Prostate gland (tissue), 2 donors: ENCODE results near the gene TNFAIP1.

Experiments used
- POLR2A ChIP-seq: fragments of 450-650 bp; IDR thresholded peaks from one replicate; pipeline ENCODE4 v1.6.1; 2016; ENCODE audit warnings: antibody characterized with exemption, mild to moderate bottlenecking
- POLR2AphosphoS5 ChIP-seq: sonication (generic); formaldehyde crosslinking; IDR thresholded peaks from one replicate; pipeline ENCODE4 v1.6.1; 2017; ENCODE audit warnings: antibody characterized with exemption
- TF ChIP-seq, protein P1 (sequence below), 4 experiments: fragments of 200-600 bp in 2 of 4; fragments of 450-650 bp in 2 of 4; sonication (generic) in 2 of 4; IDR thresholded peaks; 1 replicate in 3 of 4; 2 replicates in 1 of 4; pipeline ENCODE4 v1.5.1; 2016 to 2019; ENCODE audit warnings: antibody characterized with exemption in 4 of 4, mild to moderate bottlenecking in 2 of 4, moderate library complexity in 2 of 4

- TF ChIP-seq, protein P1, sequence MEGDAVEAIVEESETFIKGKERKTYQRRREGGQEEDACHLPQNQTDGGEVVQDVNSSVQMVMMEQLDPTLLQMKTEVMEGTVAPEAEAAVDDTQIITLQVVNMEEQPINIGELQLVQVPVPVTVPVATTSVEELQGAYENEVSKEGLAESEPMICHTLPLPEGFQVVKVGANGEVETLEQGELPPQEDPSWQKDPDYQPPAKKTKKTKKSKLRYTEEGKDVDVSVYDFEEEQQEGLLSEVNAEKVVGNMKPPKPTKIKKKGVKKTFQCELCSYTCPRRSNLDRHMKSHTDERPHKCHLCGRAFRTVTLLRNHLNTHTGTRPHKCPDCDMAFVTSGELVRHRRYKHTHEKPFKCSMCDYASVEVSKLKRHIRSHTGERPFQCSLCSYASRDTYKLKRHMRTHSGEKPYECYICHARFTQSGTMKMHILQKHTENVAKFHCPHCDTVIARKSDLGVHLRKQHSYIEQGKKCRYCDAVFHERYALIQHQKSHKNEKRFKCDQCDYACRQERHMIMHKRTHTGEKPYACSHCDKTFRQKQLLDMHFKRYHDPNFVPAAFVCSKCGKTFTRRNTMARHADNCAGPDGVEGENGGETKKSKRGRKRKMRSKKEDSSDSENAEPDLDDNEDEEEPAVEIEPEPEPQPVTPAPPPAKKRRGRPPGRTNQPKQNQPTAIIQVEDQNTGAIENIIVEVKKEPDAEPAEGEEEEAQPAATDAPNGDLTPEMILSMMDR (IDR thresholded peaks at IDR 0.05): no peak
- no peak for TF ChIP-seq POLR2AphosphoS5
- TF ChIP-seq POLR2A: no peak
Observed at GRCh38 chr17:28379814-28380801, 44.5 kb downstream of the TNFAIP1 start.
